ENCODE results near the gene CPT1B. TPM values are rescaled to one million over a fixed set of nuclear protein-coding genes. Genes with fewer than 3 reads are reported as not detected.

CPT1B gene
- total RNA-seq, 2 experiments from 2014 or later, result 59.1 to 68.3 TPM

GRCh38 chr22:50602338-50602700 lies 24.1 kb upstream of the CPT1B start:
- Mint-ChIP-seq H3K27me3 (peaks cover 43% of the 10 kb centered on the region), H3K9me3 (no peaks in the 10 kb centered on the region), H3K4me3 (peak overlapping the region; percentile 79), H3K4me1 (ENCODE audit: low read depth) (peaks cover 12% of the 10 kb centered on the region), H3K27ac (no peak overlapping the region), H3K36me3 (ENCODE audit: low read depth) (peaks cover 4% of the 10 kb centered on the region)
- H3K27ac ChIP-seq (ENCODE audit: low read depth in 1 of 2, low read length in 2 of 2), result no peak overlapping the region
- no peak for ATAC-seq (ENCODE audit: poor library complexity)
- DNase-seq, result no peak
- peaks cover 51 to 75% of the 10 kb centered on the region in 2 experiments for H3K27me3 ChIP-seq (ENCODE audit: control insufficient read depth in 1 of 2, insufficient read depth in 2 of 2, low read length in 2 of 2)
- intact Hi-C loops (cut with DNase I, micrococcal nuclease), result no loop called here
- H3K4me1 ChIP-seq (ENCODE audit: insufficient read depth, low read length), result peaks cover 7% of the 10 kb centered on the region
- H3K4me3 ChIP-seq (ENCODE audit: low read length), result no peak overlapping the region
- TF ChIP-seq CTCF (IDR thresholded peaks at IDR 0.05), result no peak
- H3K9me3 ChIP-seq (ENCODE audit: control insufficient read depth in 1 of 2, insufficient read depth in 1 of 2, low read length in 2 of 2), result peaks cover 0 to 26% of the 10 kb centered on the region in 2 experiments
- ChIA-PET CTCF (no interaction called here), POLR2A (interaction anchor here (1.6 kb wide), 1 partner anchor 77 kb away, joined by 3 read pairs; the partner anchor contains the start of gene SCO2)
- no peaks in the 10 kb centered on the region for H3K36me3 ChIP-seq (ENCODE audit: insufficient read depth, low read length)

GRCh38 chr22:50601669-50602337 lies 23.6 kb upstream of the CPT1B start:
- Mint-ChIP-seq H3K4me1 (ENCODE audit: low read depth) (peaks cover 15% of the 10 kb centered on the region), H3K9me3 (no peaks in the 10 kb centered on the region), H3K4me3 (peak overlapping the region; percentile 79), H3K27ac (no peak overlapping the region), H3K36me3 (ENCODE audit: low read depth) (peaks cover 6% of the 10 kb centered on the region), H3K27me3 (peaks cover 45% of the 10 kb centered on the region)
- H3K4me1 ChIP-seq (ENCODE audit: insufficient read depth, low read length), result peaks cover 7% of the 10 kb centered on the region
- ATAC-seq (ENCODE audit: poor library complexity) (no peak), DNase-seq (no peak)
- CTCF ChIA-PET, result no interaction called here
- H3K9me3 ChIP-seq (ENCODE audit: control insufficient read depth in 1 of 2, insufficient read depth in 1 of 2, low read length in 2 of 2), result peaks cover 0 to 26% of the 10 kb centered on the region in 2 experiments
- POLR2A ChIA-PET, result interaction anchor here (0.8 to 1.6 kb wide), 2 partner anchors 19 to 76 kb away, joined by 3 read pairs; partner anchors contain the start of gene SCO2
- intact Hi-C loops (cut with DNase I, micrococcal nuclease), result no loop called here
- H3K27ac ChIP-seq (ENCODE audit: low read depth in 1 of 2, low read length in 2 of 2), result no peak overlapping the region
- H3K27me3 ChIP-seq (ENCODE audit: control insufficient read depth in 1 of 2, insufficient read depth in 2 of 2, low read length in 2 of 2), result peaks cover 46 to 71% of the 10 kb centered on the region in 2 experiments
- no peak for TF ChIP-seq CTCF (IDR thresholded peaks at IDR 0.05)
- no peak overlapping the region for H3K4me3 ChIP-seq (ENCODE audit: low read length)
- no peaks in the 10 kb centered on the region for H3K36me3 ChIP-seq (ENCODE audit: insufficient read depth, low read length)

DNA sequence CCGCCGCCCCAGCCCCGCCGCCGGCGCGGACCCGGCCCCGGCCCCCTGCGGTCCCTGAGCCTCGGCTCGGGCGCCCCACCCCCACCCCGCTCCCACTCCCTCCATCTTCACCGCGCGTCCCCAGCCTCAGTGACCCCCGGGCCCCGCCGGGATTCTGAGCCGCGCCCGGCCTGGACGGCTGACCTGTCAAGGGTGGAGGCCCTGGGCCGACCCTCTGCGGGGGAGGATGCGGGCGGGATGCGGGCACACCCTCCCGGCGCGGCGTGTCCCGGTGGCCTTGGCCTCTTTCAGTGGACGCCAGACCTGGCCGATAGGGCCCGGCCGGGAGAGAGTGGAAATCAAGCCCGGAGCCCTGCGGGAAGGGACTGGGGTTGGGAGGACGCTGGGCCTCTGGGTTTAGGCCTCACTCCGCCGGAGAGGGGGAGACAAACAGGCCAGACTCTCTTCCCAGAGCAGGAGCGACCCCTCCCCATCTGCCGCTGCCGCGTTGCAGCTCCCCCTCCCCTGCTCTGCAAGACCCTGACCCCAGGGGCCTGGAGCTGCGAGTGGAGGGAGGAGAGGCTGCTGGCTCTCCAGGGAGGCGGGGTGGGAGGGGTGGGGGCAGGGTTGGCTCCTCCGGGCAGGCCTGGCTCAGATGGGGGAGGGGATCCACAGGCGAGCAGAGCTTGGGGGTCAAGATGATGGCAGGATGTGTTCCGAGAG lies 22.9 kb upstream of the CPT1B start:
- peaks cover 11% of the 10 kb centered on the region for H3K36me3 Mint-ChIP-seq (ENCODE audit: low read depth)
- TF ChIP-seq CTCF (IDR thresholded peaks at IDR 0.05), result no peak
- peak overlapping the region; percentile 79 for H3K4me3 Mint-ChIP-seq
- peaks cover 45 to 64% of the 10 kb centered on the region in 2 experiments for H3K27me3 ChIP-seq (ENCODE audit: control insufficient read depth in 1 of 2, insufficient read depth in 2 of 2, low read length in 2 of 2)
- ChIA-PET POLR2A (interaction anchor here (0.8 to 1.6 kb wide), 2 partner anchors 20 to 76 kb away, joined by 3 read pairs; partner anchors contain the start of gene SCO2), CTCF (no interaction called here)
- H3K36me3 ChIP-seq (ENCODE audit: insufficient read depth, low read length), result no peaks in the 10 kb centered on the region
- DNase-seq, result peak in 2 of 14 experiments; percentile 20 to 29
- no peaks in the 10 kb centered on the region for H3K9me3 Mint-ChIP-seq
- H3K9me3 ChIP-seq (ENCODE audit: control insufficient read depth in 1 of 2, insufficient read depth in 1 of 2, low read length in 2 of 2), result peaks cover 0 to 26% of the 10 kb centered on the region in 2 experiments
- intact Hi-C loops (cut with DNase I, micrococcal nuclease), result loop anchor here in 1 of 2 experiments (1.0 kb wide), 1 partner anchor 19 kb away; no protein-coding TSS in a partner anchor
- H3K4me1 Mint-ChIP-seq (ENCODE audit: low read depth), result peaks cover 15% of the 10 kb centered on the region
- no peak overlapping the region for H3K27ac Mint-ChIP-seq
- H3K4me3 ChIP-seq (ENCODE audit: low read length), result no peak overlapping the region
- no peak for ATAC-seq (ENCODE audit: poor library complexity)
- no peak overlapping the region for H3K27ac ChIP-seq (ENCODE audit: low read depth in 1 of 2, low read length in 2 of 2)
- peaks cover 44% of the 10 kb centered on the region for H3K27me3 Mint-ChIP-seq
- H3K4me1 ChIP-seq (ENCODE audit: insufficient read depth, low read length), result peaks cover 7% of the 10 kb centered on the region

Data from CD4-positive, alpha-beta T cell (primary cell).